Stimulated activated CD8-positive, alpha-beta memory T cell treated with anti-CD3 and anti-CD28 coated beads, Interleukin-15, amount 100 ng/mL, for 48 hours (primary cell): ENCODE data around the gene SMG6.

Experiments used
- DNase-seq, 2 donors: peaks; one replicate each; pipeline ENCODE4 v3.0.0-alpha.2; 2020; ENCODE audit warnings: low read depth in 2 of 2

The SMG6 gene

GRCh38 chr17:2235265-2235664 is 68.3 kb downstream of the SMG6 start:
- no peak for DNase-seq

GRCh38 chr17:2233441-2233947 is 70.1 kb downstream of the SMG6 start:
- no peak for DNase-seq

DNA sequence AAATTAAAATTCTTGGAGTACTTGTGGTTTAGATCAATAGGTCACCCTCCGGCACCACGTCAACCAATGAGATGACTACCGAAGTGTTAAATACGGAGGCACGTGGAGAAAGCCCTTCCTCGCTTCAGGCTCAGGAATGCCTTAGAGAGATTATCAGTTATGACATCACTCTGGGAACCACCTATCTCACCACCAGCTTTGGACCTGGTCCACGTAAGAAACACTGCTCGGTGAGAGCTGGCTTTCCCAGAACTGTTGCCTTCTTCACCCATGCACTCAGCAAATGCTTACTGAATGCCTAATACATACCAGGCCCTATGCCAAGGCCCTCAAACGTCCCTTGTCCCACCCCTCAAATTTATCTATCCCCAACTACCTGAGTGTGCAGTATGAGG is 71.3 kb downstream of the SMG6 start:
- no peak for DNase-seq

DNA sequence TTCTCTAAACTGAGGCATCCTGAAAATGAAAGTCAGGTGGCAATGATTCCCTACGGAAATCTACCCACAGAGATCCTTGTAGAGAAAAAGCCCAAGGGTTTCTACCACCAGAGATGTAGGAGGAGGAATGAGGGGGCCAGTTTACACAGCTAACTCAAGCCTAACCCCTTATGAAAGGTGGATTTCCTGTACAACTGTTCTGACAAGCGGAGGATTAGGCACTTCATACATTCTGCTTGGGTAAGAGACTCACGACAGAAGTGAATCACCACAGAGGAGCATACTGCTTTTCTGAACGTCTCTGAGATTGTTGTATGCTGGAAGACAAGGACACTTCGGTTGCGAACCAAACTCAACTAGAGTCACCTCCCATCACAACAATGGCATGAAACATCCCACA is 72.7 kb downstream of the SMG6 start:
- DNase-seq, result no peak

DNA sequence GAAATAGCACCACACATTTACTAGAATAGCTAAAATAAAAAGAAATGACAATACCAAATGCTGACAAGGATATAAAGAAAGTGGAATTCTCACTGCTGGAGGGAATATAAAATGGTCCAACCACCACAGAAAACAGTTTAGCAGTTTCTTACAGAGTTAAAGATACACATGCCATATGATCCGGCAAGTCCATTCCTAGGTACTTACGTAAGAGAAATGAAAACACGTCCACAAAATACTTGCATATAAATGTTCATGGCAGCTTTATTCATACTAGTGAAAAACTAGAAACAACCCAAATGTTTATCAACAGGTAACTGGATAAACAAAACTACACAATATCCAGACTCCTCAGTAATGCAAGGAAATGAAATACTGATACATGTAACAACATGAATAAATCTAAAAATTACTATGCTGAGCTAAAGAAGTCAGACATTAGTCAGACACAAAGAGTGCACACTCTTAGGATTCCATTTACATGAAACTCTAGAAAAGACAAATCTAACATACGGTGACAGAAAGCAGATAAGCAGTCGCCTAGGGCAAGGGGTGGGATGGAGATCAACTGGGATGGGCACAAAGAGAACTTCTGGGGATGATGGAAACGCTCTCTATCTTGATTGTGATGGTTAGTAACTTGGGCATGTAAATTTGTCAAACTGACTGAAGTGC is 76.4 kb downstream of the SMG6 start:
- no peak for DNase-seq

GRCh38 chr17:2223617-2223927 is 80.0 kb downstream of the SMG6 start:
- no peak for DNase-seq

GRCh38 chr17:2222901-2223616 is 80.5 kb downstream of the SMG6 start:
- peak; percentile 45 to 62 for DNase-seq

GRCh38 chr17:2222301-2222700 is 81.3 kb downstream of the SMG6 start:
- no peak for DNase-seq

- no peak for DNase-seq
Observed at GRCh38 chr17:2218426-2218825, 85.2 kb downstream of the SMG6 start.

- DNase-seq, result peak; percentile 44 to 55
Observed at GRCh38 chr17:2215616-2216364, 87.8 kb downstream of the SMG6 start.

GRCh38 chr17:2214929-2215615 is 88.5 kb downstream of the SMG6 start:
- DNase-seq, result no peak

- DNase-seq, result no peak
Observed at GRCh38 chr17:2214047-2214928, 89.3 kb downstream of the SMG6 start.

DNA sequence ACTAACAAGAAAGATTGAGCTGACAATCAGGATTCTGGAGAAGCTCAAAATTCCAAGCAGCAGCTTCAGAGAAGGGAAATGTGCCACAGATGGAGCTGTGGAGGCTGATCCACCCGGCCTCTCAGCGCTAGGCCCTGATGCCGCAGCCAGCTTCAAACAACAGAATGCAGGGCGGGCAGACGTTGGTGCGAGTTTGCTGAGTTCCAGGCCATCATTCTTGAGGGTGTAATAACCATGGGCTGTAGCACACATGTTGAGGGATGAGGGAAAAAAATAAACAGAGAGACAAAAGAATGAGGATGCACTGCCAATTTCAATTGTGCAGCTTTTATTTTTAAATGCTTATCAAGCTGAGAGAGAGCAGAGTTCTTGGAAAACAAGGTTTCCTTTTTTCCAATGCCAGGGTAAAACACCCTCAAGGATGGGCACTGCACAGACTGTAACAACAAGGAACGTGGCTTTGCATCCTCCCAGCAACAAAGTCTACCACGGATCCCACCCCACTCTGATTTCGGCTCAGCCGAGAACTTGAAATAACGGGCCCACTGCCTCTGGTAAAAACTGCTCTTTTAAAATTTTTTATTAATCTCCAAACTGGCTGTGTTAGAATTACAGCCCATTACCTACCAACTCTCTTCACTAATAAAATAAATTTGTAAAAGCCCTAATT is 90.2 kb downstream of the SMG6 start:
- DNase-seq, result no peak

DNA sequence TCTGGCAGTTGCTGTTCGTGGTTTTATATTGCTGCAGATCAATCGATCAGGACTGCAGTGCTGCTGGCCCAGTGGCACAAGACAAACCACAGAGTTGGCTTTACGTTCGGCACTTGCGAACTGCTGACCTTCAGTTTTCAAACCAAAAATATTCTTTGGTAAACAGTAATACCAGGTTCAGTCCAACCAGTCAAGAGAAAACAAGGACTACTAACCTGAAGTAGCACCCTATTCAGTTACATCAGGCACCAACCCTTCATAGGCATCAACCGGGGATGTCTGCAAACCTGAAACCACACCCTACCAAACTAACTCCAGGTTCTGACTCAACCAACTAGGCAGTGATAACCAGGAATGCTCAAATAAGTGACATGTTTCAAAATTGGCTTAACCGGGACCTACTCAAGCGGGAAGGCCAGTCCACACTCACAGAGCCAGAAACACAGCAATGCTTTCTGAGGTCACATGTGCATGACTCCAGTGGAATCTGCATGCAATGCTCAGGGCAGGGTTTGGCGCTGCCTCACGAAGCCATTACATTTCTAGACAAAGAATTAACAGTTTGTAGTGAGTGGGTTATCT is 91.1 kb downstream of the SMG6 start:
- no peak for DNase-seq

DNA sequence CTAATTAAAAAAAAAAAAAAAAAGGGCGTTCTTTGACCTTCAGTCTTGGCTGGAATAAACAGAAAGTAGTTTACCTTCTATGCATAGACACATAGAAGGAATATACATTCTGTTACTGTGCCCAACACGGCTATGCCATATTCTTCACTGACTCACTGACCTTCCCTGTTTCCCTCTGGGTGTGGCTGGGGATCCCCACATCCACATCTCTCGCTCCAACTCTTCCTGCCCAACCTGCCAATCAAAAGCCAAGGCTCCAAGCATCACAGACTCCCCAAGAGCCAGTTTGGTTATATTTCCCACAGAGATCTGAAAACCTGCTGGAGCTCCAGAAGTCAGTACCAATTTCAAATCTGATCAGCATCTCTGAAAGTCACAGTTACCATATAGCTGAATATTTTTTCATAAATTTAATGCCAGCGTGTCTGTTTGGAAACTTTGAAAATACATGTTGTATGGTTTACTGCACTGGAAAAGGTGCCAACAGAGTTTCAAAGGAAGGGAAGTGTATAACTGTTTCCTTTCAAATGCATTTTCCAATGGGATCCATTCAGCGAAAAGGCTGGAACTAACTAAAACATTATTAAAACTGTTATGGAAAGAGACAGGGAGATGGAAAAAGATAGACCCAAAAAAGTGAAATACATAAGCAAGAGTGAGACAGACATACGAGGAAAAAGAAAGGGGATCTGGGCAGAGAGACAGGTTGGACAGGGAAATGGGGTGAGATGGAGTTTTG is 91.8 kb downstream of the SMG6 start:
- DNase-seq, result no peak

DNA sequence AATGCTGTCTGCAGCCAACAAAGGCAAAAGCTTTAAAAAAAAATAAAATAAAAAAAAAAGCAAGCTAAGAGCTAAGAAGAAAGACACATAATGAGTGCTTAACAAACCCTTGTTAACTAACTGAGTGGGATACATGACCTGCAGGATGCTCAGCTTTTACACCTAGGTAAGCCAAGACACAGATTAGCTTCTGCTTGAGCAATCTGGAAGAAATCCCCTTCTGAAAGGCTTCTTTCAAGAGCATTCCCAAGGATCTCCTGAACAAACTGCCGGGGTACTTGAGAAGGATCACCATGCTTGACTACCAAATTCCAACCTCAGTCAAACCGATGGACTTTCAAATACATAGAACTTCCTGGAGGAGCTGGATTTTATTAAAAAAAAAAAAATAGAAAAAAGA is 92.9 kb downstream of the SMG6 start:
- DNase-seq, result no peak

DNA sequence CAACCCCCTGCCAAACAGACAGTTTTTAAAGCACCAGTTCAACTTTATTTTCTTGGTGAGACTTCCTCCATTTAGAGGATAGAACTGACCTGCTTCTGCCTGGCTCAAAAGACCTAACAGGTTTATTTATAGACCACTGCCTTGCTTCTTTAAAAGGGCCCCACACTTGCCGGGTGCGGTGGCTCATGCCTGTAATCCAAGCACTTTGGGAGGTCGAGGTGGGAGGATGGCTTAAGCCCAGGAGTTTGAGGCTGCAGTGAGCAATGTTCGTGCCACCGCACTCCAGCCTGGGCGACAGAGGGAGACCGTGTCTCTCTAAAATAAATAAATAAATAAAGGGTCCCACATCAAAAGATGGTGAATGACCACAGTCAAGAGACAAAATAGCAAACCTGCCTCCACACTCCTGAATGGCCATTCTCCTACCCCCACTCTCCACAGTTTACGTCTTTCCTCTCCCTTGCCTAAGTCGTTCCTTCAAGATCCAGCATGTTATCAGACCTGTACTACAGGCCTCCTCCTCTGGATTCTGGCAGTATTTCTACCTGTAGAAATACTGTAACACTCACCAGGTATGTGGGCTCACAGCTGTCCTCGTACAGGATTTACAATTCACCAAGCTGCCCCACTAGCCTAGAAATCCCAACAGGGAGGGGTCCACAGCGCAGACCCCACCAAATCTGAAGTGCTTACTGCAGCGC is 95.6 kb downstream of the SMG6 start:
- no peak for DNase-seq

DNA sequence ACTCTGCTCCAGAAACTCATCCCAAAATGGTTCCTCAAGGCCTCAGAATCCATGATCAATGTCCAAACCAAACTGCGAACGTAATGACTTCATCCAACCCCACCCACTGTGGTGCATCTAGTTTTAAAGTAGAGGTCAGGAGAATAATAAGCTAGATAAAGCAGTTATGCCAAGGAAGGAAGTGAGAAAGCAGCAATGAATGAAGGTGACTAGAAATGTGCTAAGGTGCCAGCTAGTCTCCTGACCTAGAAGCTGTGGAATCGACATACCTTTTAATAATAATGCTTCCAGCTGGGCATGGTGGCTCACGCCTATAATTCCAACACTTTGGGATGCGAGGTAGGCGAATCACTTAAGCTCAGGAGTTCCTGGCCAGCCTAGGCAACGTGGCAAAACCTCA is 99.2 kb downstream of the SMG6 start:
- no peak for DNase-seq

- DNase-seq, result no peak
Observed at GRCh38 chr17:2203818-2204217, 99.8 kb downstream of the SMG6 start.
